M059J (cell line): ENCODE results near the gene NELFCD. TPM values are rescaled to one million over a fixed set of nuclear protein-coding genes. Genes with fewer than 3 reads are reported as not detected.
"Not testable (repeated sequence)": the region's sequence is repeated elsewhere in the genome, so short reads cannot be mapped to it uniquely, and the experiment has no call there.

Experiments
- DNase-seq: peaks from one replicate; pipeline ENCODE4 v3.0.0-alpha.2; 2012; ENCODE audit warnings: low read depth
- total RNA-seq: library from RNA; depleted of rRNA; stranded (reverse); fragments of >200 nt; shearing (Covaris generic); gene quantifications from 2 replicates; pipeline ENCODE4 v1.2.3, GENCODE V29; 2014

NELFCD gene
- total RNA-seq, 1 experiment from 2014 or later = 85.1 TPM

DNA sequence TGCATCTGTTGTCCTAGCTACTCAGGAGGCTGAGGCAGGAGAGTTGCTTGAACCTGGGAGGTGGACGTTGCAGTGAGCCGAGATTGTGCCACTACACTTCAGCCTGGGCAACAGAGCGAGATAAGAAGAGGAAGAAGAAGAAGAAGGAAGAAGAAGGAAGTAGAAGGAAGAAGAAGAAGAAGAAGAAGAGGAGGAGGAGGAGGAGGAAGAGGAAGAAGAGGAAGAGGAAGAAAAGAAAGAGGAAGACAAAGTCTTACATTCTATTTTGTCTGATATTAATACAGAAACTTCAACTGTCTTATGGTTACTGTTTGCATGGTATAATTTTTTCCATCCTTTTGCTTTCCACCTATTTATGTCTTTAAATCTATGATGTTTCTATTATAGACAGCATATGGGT lies 7.2 kb upstream of the NELFCD start:
- DNase-seq = no peak

DNA sequence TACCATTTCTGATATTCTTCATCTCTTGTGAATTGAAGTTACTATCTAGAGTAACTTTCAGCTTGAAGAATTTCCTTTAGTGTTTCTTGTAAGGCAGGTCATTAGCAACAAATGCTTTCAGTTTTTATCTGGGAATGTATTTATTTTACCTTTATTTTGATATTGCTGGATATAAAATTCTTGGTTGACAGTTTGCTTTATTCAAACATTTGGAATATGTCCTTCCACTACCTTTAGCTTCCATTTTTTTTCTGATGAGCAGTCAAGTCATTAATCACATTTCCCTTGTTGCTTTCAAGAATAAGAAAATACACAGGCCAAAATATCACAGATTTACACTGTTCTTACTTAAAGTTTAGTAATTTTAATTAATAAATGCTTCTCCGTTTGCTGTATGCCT lies 5.7 kb upstream of the NELFCD start:
- DNase-seq = no peak

DNA sequence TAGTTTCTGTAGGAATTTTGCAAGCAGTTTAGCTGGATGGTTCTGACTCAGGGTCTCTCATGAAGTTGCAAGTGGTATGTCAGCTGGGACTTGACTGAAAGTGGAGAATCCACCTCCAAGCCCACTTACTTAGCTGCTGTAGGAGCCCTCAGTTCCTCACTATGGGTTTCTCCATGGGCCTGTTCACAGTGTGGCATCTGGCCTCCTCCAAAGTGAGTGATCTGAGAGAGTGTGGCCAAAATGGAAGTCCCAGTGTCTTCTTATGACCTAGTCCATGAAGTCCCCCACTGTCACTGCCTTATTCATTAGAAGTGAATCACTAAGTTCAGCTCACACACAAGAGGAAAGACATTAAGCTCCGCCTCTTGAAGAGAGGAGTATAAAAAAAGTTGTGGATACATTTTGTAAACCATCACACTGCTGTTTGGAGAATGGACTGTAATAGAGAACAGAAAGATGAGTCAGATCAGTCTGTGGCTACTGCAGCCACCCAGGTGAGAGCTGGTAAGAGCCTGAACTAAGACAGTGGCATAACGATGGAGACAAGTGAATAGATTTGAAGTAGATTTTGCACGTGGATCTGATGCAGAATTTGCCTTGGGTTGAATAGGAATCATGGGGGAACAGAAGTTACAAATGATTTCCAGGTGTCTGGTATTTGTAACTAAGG lies 4.9 kb upstream of the NELFCD start:
- peak; percentile 48 for DNase-seq

DNA sequence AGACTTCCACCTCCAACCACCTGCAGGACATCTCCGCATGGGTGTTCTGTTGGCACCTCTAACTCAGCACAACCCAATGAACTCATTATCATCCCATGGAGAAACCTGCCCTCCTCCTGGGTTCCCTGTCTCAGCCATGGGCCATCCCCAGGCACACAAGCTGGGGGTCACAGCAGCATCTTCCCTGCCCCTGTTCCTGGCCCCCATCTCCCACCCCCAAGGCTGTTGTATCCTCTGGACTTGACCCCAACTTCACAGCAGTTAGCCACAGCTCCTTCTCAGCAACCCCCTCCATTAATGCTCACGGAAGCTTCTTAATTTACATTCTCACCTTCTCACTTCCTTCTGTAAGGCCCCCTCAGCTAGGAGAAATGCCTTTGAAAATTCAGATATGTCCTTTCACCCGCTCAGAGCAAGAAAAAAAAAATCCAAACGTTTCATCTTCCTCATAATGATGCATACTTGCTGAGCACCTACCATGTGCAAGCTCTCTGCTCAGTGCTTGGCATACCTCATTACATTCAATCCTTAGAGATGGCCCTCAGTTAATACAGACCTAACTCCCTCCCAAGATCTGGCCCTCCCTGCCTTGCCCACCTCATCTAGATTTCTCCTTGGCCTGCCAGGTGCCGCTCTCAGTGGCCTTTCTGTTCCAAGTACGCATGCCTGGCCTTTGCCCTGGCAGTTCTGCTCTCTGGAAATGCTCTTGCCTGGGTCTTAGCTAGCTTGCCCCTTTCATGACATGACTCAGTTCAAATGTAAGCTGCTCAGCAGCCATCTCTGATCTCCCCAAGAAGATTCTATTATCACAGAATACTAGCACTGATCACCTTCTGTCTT lies 2.5 kb upstream of the NELFCD start:
- no peak for DNase-seq

DNA sequence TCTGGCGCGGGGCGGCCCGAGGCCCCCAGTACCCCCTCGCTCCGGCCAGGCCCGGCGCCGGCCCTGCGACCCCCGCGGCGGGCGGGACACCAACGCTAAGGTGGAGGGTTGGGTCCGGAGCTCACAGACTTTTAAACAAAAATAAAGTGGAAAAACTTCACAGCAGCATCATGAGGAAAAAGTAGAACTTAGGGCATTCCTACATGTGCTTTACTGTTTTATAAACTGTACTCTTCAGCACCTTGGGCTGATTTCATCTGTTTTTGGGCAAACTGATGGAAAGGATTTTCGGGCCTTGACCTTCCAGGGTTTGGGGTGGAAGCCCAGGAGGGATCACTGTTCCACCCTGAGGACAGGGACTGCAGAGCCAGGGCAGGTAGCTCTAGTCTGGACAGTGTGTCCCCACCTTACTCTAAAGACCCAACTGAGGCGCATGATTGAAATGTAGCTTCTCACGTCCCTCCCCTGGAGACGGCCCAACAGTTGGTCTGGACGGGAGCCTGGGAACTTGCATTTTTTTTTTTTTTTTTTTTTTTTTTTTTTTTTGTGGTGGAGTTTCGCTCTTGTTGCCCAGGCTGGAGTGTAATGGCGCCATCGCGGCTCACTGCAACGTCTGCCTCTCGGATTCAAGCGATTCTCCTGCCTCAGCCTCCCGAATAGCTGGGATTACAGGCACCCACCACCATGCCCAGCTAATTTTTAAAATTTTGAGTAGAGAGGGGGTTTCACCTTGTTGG lies 740 bp downstream of the NELFCD start:
- DNase-seq = peak; percentile 39

DNA sequence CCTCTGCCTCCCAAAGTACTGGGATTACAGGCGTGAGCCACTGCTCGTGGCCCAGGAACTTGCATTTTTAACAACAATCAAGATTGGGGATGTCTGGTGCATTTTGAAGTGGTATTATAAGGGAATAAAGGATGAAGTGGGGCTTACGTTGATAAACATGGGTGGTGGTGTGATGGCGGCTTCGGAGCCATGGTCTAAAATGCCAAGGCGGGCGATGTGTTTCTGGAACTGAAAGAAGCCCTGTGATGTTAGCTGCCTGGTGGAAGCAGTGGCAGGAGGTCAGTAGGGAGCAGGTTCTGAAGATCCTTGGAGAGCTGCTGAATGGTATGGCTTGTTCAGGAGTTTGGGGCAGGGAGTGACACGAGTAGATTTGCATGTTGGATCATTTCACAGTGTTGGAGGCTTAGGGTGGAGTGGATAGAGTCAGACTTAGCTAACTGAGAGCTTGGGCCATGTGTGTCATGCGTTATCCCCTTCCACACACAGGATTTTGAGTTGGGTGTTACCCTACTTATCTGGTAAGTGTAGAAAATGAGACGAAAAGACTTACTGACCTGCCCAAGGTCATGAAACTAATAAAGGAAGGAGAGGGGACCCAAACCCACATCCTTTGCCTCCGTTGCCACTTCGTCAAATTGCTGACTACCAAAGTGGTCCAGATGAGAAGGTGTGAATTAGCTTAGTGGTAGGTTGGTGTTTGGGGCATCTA lies 1.5 kb downstream of the NELFCD start:
- no peak for DNase-seq

DNA sequence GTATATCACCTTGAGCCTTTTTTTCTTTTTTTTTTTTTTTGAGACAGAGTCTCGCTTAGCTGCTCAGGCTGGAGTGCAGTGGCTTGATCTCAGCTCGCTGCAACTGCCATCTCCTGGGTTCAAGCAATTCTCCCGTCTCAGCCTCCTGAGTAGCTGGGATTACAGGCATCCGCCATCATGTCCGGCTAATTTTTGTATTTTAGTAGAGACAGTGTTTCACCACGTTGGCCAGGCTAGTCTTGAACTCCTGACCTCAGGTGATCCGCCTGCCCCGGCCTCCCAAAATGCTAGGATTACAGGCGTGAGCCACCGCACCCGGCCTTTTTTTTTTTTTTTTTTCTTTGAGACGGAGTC lies 2.0 kb downstream of the NELFCD start:
- not testable (repeated sequence) for DNase-seq

DNA sequence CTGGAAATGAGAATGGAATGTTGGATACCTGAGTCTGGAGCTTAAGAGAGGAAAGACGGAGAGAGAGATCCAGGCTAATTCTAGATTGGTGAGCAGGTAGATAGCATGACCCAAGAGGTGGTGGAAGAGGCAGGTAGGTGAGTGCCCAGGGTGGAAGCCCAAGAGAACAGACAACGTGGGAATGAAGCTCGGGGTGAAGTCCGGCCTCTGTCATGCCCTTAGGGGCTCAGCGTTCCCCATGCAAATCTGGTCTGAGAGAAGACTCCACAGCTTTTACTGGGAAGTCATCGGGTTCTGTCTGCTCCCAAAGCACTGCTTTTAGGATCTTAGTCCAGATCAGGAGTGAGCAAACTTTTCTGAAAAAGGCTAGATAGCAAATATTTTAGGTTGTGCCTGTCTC lies 3.6 kb downstream of the NELFCD start:
- DNase-seq = no peak

DNA sequence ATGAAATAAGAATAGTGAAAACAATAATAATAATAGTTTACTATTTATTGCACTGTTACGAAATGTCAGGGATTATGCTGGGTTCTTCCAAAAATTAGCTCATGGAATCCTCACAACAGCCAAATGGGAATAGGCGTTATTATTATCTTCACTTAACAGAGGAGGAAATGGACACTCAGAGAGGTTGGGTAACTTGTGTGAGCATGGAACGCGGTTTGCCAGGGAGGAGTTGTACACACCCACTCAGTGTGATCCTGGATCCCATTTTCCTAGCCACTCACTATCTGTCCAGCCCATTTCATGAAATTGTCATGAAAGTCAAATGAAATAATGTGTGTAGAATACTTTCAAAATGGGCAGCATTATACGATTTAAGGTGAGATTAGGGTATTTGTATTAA lies 4.6 kb downstream of the NELFCD start:
- DNase-seq = no peak

DNA sequence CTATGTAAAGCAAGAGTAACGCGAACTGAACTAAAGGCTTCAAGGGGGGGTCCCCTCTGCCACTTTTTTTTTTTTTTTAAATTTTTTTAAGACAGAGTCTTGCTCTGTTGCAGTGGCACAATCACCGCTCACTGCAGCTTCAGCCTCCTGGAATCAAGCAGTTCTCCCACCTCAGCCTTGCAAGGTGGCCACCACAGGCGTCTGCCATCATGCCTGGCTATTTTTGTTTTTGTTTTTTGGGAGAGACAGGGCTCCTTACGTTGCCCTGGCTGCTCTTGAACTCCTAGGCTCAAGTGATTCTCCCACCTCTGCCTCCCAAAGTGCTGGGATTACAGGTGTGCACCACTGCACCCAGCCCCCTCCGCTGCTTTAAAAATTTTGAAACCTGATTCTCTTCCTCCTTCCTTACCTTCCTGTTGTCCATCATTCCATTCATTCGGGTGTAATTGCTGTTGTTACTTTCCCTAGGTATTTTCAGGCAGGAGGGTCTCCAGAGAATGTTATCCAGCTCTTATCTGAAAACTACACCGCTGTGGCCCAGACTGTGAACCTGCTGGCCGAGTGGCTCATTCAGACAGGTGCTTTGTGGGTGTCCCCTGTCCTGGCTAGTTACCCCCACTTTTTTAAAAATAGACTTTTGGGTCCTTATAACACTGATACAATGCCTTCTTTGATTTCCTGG lies 5.4 kb downstream of the NELFCD start:
- DNase-seq = no peak

DNA sequence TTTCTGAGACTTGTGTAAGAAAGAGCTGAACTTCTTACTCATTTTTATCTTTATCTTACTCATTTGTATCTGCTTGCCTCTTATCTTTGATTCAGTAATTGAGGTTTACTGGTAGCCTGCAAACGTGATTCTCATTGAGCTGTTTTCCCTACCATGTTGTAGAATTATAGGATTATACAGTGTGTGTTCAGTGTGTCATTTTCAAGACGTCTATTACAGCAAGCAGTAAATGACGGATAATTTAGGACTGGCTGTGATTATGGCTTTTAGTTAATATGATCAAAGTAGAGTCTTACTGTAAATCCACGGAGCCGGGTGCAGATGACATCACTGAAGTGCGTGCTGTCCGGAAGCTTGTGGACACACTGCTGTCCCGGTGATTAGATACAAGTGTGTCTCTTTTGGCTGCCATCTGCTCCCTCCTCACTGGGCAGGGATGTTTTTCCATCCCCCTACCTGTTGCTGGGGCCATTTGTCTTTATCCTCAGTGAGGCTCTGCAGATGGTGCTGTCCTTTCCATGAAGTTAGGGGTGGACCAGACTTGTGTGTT lies 6.0 kb downstream of the NELFCD start:
- no peak for DNase-seq

DNA sequence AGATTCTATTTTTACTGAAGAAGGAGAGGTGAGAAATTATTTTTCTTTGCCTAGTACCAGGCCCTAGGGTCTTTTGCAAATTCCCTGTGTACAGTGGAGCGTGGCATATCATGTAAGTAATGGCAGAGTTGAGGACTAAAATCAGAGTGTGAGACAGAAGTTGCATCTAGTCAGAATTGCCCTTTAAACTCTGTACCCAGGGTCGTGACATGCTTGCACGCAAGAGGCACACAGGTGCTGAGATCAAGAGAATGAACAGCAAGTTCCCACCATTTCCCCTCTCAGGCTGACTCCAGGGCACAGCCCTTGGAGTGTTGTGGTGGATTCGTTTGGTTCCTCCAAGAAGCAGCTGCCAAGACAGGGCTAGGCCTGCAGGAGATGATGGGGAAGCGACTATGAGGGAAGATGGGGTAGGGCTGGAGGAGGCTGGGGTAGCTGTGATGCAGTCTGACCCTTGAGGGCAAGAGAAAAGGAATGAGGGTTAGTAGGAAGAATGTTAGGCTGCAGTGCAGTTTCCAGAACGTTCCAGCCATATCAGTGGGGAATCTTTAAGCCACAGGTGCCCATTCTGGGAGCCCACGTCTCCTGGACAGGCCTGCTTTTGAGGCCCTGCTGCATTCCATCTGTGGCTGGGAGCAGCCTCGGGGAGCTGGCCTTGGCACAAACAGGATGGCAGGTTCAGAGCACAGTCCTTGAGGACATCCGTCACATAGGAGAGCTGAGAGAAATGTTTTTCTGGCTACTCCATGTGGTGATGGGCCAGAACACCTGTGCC lies 6.9 kb downstream of the NELFCD start:
- DNase-seq = no peak

DNA sequence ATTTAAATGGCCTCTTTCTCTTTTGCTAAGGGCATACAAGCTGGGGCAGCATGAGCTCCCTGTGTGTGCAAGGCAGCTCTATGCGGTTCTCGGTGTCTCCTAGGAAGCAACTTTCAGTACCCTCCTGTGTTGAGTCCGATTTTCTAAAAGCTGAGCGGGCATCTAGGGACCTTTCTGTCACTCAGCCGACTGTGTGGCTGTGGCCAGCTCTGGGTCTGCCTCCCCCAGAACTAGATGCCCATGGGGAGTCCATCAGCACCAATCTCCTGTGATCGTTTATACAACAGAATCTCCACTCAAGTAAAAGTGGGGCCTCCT lies 7.5 kb downstream of the NELFCD start:
- no peak for DNase-seq

DNA sequence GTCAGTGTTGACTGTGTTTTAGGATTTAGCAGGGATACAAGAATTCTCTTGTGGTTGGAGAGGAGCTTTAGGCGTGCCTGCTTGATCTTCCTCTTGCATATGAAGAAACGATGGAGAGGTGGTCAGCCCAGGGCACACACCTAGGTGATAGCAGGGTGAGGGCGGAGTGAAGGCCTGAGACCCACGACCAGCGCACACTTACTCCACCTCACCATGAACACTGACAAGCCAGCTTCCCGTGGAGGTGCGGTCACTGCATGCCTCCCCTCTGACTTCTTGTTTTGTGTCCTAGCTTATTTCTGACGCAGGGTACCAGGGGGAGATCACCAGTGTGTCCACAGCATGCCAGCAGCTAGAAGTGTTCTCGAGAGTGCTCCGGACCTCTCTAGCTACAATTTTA lies 8.1 kb downstream of the NELFCD start:
- DNase-seq = no peak

DNA sequence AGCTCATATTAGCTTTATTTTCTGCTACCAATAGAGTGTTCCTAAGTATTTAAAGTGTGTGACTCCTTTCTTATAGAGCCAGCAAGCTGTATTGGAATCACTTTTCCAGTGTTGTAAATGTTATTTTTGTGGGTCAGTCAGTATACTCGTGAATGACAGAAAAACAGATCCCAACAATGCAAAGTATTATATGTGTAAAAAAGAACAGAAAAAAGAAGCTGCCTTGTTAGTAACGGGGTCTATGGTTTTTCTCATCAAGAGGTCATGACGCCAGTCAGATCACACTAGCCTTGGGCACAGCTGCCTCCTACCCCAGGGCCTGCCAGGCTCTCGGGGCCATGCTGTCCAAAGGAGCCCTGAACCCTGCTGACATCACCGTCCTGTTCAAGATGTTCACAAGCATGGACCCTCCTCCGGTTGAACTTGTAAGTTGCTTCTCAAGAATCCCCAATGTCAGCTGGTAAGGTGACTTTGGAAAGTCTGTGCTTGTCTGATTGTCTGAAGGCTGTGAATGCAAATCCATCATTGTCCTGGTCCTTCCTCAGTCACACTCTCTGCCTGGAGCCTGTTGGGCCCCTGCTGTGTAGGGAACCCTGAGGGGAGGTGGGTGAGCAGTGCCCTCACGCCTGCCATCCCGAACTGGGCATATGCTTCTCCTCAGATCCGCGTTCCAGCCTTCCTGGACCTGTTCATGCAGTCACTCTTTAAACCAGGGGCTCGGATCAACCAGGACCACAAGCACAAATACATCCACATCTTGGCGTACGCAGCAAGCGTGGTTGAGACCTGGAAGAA lies 9.8 kb downstream of the NELFCD start:
- DNase-seq = no peak

DNA sequence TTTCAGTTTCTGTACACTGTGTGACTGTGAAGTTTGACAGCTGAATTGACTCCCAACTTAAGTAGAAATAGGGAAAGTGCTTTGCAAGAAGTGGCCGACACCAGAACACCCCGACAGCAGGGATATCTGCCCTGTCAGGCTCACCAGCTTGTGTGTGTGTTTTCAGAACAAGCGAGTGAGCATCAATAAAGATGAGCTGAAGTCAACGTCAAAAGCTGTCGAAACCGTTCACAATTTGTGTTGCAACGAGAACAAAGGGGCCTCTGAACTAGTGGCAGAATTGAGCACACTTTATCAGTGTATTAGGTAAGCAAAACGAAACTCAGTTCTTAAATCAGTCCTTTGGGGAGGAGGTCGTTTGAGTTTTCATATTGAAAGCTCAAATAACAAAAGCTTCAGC lies 10.7 kb downstream of the NELFCD start:
- no peak for DNase-seq

DNA sequence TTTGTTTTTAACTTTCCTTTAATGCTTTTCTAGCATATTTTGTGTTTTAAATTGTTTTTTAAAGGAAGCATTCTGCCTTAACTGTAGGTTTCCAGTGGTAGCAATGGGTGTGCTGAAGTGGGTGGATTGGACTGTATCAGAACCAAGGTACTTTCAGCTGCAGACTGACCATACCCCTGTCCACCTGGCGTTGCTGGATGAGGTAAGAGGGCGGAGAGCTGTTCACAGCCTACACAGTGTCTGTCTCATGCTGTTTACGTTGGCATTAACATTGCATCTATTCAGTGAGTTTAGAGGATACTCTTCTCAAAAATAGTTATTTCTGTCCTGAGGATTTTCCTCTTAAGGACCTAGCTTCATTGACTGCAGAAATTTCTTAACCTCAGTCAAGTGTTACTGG lies 11.9 kb downstream of the NELFCD start:
- no peak for DNase-seq

DNA sequence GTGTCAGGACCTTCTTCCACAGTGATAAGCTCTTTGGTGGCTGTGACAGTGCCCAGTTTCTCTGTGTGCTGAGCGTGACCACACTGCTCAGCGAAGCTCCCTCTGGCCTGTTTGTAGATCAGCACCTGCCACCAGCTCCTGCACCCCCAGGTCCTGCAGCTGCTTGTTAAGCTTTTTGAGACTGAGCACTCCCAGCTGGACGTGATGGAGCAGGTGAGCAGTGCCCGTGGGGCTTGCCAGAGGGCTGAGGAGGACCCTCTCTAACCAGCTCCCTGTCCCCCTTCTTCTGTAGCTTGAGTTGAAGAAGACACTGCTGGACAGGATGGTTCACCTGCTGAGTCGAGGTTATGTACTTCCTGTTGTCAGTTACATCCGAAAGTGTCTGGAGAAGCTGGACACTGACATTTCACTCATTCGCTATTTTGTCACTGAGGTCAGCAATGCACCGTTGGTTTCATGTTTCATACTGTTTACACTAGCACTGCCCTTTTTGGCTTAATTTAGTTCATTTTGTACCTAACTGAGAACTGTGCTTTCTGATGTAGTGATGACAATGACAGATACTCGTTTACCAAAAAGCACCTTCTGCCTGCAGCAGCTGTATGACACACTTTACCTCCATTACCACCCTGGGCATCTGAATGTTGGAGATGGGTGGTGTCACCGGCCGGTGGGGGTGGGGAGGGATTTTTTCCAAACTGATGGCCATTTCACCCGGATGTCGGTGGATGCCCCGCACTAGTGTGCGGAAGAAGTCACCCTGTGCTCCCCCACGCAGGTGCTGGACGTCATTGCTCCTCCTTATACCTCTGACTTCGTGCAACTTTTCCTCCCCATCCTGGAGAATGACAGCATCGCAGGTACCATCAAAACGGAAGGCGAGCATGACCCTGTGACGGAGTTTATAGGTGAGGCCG lies 12.5 kb downstream of the NELFCD start:
- no peak for DNase-seq
